Activated T-helper 1 cell treated with Interleukin-2 at 50 U/mL for 16 hours (primary cell): ENCODE data around the gene FAHD2B.
"Not testable (repeated sequence)": the region's sequence is repeated elsewhere in the genome, so short reads cannot be mapped to it uniquely, and the experiment has no call there.

Source experiments
- DNase-seq: peaks from one replicate; pipeline ENCODE4 v3.0.0-alpha.2; 2020; ENCODE audit warnings: low read depth

The FAHD2B gene

GRCh38 chr2:97068074-97068473 is 26.6 kb downstream of the FAHD2B start:
- no peak for DNase-seq

GRCh38 chr2:97067279-97068004 is 27.2 kb downstream of the FAHD2B start:
- no peak for DNase-seq

- DNase-seq, result not testable (repeated sequence)
These were observed 28.7 kb downstream of the FAHD2B start for GRCh38 chr2:97066030-97066429.

- not testable (repeated sequence) for DNase-seq
These were observed 32.7 kb downstream of the FAHD2B start for GRCh38 chr2:97062020-97062419.

- not testable (repeated sequence) for DNase-seq
These were observed 34.9 kb downstream of the FAHD2B start for GRCh38 chr2:97059782-97060181.

- DNase-seq, result not testable (repeated sequence)
These were observed 38.5 kb downstream of the FAHD2B start for GRCh38 chr2:97056150-97056549.

GRCh38 chr2:97050032-97050431 is 44.6 kb downstream of the FAHD2B start:
- DNase-seq, result not testable (repeated sequence)

GRCh38 chr2:97048448-97048847 is 46.2 kb downstream of the FAHD2B start:
- DNase-seq, result not testable (repeated sequence)

- not testable (repeated sequence) for DNase-seq
These were observed 48.0 kb downstream of the FAHD2B start for GRCh38 chr2:97046676-97047075.

- not testable (repeated sequence) for DNase-seq
These were observed 48.7 kb downstream of the FAHD2B start for GRCh38 chr2:97045895-97046499.
